H9 (cell line): ENCODE measurements around the gene TTN. TPM values are rescaled to one million over a fixed set of nuclear protein-coding genes. Genes with fewer than 3 reads are reported as not detected.

Experiments
- DNase-seq: peaks from one replicate; pipeline ENCODE4 v3.0.0-alpha.2; 2017
- H2AFZ ChIP-seq: one replicate; pipeline ENCODE4 v1.6.1; 2013; ENCODE audit warnings: mild to moderate bottlenecking, low read length, control low read depth, moderate library complexity
- H2AK5ac ChIP-seq: 2 replicates; pipeline ENCODE4 v1.6.1; 2013; ENCODE audit warnings: low read length, control low read depth, mixed read lengths; ENCODE audit not compliant: insufficient read length
- H2BK120ac ChIP-seq: one replicate; pipeline ENCODE4 v1.6.1; 2013; ENCODE audit warnings: low read depth, mild to moderate bottlenecking, low read length, control low read depth, inconsistent platforms; ENCODE audit not compliant: poor library complexity, severe bottlenecking
- H2BK12ac ChIP-seq: 2 replicates; pipeline ENCODE4 v1.6.1; 2013; ENCODE audit warnings: low read length, control low read depth, mixed read lengths, low read depth; ENCODE audit not compliant: insufficient read length
- H2BK15ac ChIP-seq: 2 replicates; pipeline ENCODE4 v1.6.1; 2013; ENCODE audit warnings: low read depth, low read length, control low read depth
- H2BK20ac ChIP-seq: one replicate; pipeline ENCODE4 v1.6.1; 2013; ENCODE audit warnings: low read depth, mild to moderate bottlenecking, low read length, control low read depth, inconsistent platforms; ENCODE audit not compliant: poor library complexity, severe bottlenecking
- H2BK5ac ChIP-seq: 2 replicates; pipeline ENCODE4 v1.6.1; 2013; ENCODE audit warnings: low read length, control low read depth, mixed read lengths; ENCODE audit not compliant: insufficient read length
- H3K14ac ChIP-seq: 2 replicates; pipeline ENCODE4 v1.6.1; 2013; ENCODE audit warnings: low read length, control low read depth; ENCODE audit not compliant: insufficient read depth
- H3K18ac ChIP-seq: 2 replicates; pipeline ENCODE4 v1.6.1; 2013; ENCODE audit warnings: low read depth, mild to moderate bottlenecking, mixed read lengths, low read length, control low read depth; ENCODE audit not compliant: insufficient read length
- H3K23ac ChIP-seq: 2 replicates; pipeline ENCODE4 v1.6.1; 2013; ENCODE audit warnings: low read length, control low read depth, mixed read lengths, low read depth; ENCODE audit not compliant: insufficient read length
- H3K23me2 ChIP-seq: 2 replicates; pipeline ENCODE4 v1.6.1; 2013; ENCODE audit warnings: low read depth, mild to moderate bottlenecking, mixed read lengths, low read length, control low read depth; ENCODE audit not compliant: insufficient read length, poor library complexity, severe bottlenecking
- H3K27ac ChIP-seq: 2 replicates; pipeline ENCODE4 v1.5.1; 2013; ENCODE audit warnings: low read length, control low read depth, mixed read lengths, low read depth; ENCODE audit not compliant: insufficient read length
- H3K27me3 ChIP-seq: 2 replicates; pipeline ENCODE4 v1.6.1; 2013; ENCODE audit warnings: low read length, control low read depth, inconsistent platforms; ENCODE audit not compliant: insufficient read depth
- H3K4ac ChIP-seq: 2 replicates; pipeline ENCODE4 v1.6.1; 2013; ENCODE audit warnings: low read depth, mild to moderate bottlenecking, control low read depth, inconsistent platforms, low read length, moderate library complexity
- H3K4me1 ChIP-seq: 2 replicates; pipeline ENCODE4 v1.6.1; 2013; ENCODE audit warnings: low read length, control low read depth, inconsistent platforms; ENCODE audit not compliant: insufficient read depth
- H3K4me2 ChIP-seq: 2 replicates; pipeline ENCODE4 v1.6.1; 2013; ENCODE audit warnings: low read length, control low read depth, mixed read lengths; ENCODE audit not compliant: insufficient read length, insufficient read depth
- H3K56ac ChIP-seq: 2 replicates; pipeline ENCODE4 v1.6.1; 2013; ENCODE audit warnings: low read depth, mild to moderate bottlenecking, mixed read lengths, low read length, control low read depth; ENCODE audit not compliant: insufficient read length
- H3K79me1 ChIP-seq: 2 replicates; pipeline ENCODE4 v1.6.1; 2013; ENCODE audit warnings: low read depth, mild to moderate bottlenecking, moderate library complexity, low read length, control low read depth, inconsistent platforms; ENCODE audit not compliant: insufficient read depth, poor library complexity, severe bottlenecking
- H3K79me2 ChIP-seq: 2 replicates; pipeline ENCODE4 v1.6.1; 2013; ENCODE audit warnings: low read length, control low read depth, inconsistent platforms; ENCODE audit not compliant: insufficient read depth
- H3K9ac ChIP-seq: 2 replicates; pipeline ENCODE4 v1.6.1; 2013; ENCODE audit warnings: low read length, control low read depth, mixed read lengths; ENCODE audit not compliant: insufficient read length; ENCODE audit errors: extremely low read depth
- H3K9me3 ChIP-seq: one replicate; pipeline ENCODE4 v1.6.1; 2013; ENCODE audit warnings: low read depth, low read length, inconsistent platforms; ENCODE audit not compliant: control insufficient read depth
- H3T11ph ChIP-seq: one replicate; pipeline ENCODE4 v1.6.1; 2013; ENCODE audit warnings: mild to moderate bottlenecking, low read length, control low read depth, inconsistent platforms
- H4K20me1 ChIP-seq: one replicate; pipeline ENCODE4 v1.6.1; 2013; ENCODE audit not compliant: control insufficient read depth, insufficient read length, insufficient read depth
- H4K5ac ChIP-seq: 2 replicates; pipeline ENCODE4 v1.6.1; 2013; ENCODE audit warnings: low read depth, mild to moderate bottlenecking, mixed read lengths, low read length, control low read depth; ENCODE audit not compliant: insufficient read length
- H4K8ac ChIP-seq: replicated peaks from 2 replicates; pipeline ENCODE4 v1.6.1; 2013; ENCODE audit warnings: low read length, control low read depth, mixed read lengths, low read depth; ENCODE audit not compliant: insufficient read length
- H4K91ac ChIP-seq: 2 replicates; pipeline ENCODE4 v1.6.1; 2013; ENCODE audit warnings: low read depth, mild to moderate bottlenecking, moderate library complexity, mixed read lengths, low read length, control low read depth; ENCODE audit not compliant: insufficient read length
- H3K27ac Mint-ChIP-seq, 3 experiments: 2 replicates in 2 of 3; 3 replicates in 1 of 3; pipeline ENCODE4 v1.8.0; 2020 to 2021; ENCODE audit warnings: mixed read lengths in 3 of 3, mild to moderate bottlenecking in 1 of 3, moderate library complexity in 1 of 3
- H3K27me3 Mint-ChIP-seq: 2 replicates; pipeline ENCODE4 v1.8.0; 2021; ENCODE audit warnings: low read depth, mild to moderate bottlenecking, moderate library complexity, mixed read lengths
- H3K36me3 Mint-ChIP-seq, 3 experiments: 2 replicates in 2 of 3; 3 replicates in 1 of 3; pipeline ENCODE4 v1.8.0; 2020 to 2021; ENCODE audit warnings: low read depth in 3 of 3, mixed read lengths in 3 of 3; ENCODE audit not compliant: insufficient read depth in 1 of 3
- H3K4me1 Mint-ChIP-seq, 2 experiments: 2 replicates each; pipeline ENCODE4 v1.8.0; 2020; ENCODE audit warnings: mixed read lengths in 2 of 2
- H3K4me3 Mint-ChIP-seq, 2 experiments: 2 replicates in 1 of 2; 3 replicates in 1 of 2; pipeline ENCODE4 v1.8.0; 2020 to 2021; ENCODE audit warnings: mild to moderate bottlenecking in 2 of 2, mixed read lengths in 2 of 2, moderate library complexity in 1 of 2
- H3K9me3 Mint-ChIP-seq, 2 experiments: 2 replicates in 1 of 2; 3 replicates in 1 of 2; pipeline ENCODE4 v1.8.0; 2020; ENCODE audit warnings: mild to moderate bottlenecking in 2 of 2, mixed read lengths in 2 of 2, moderate library complexity in 1 of 2
- CTCF ChIP-seq: fragments of 200-600 bp; sonication (generic); conservative IDR thresholded peaks from 3 replicates; pipeline ENCODE4 v1.8.0; 2021; ENCODE audit warnings: antibody characterized with exemption, mild to moderate bottlenecking
- WGBS: extraction: QIAGEN DNeasy Blood & Tissue Kit; methylation state at CpG from one replicate; pipeline ENCODE4 v1.1.7; 2013; ENCODE audit warnings: missing lambda C conversion rate, low lambda C conversion rate, mixed read lengths; ENCODE audit not compliant: insufficient read length; ENCODE audit errors: extremely low coverage; 5-methylcytosine and 5-hydroxymethylcytosine counted together
- total RNA-seq: library from RNA; stranded (reverse); gene quantifications from 2 replicates; pipeline ENCODE4 v1.2.1, GENCODE V29; 2021

TTN gene
- total RNA-seq, 1 experiment from 2014 or later, result 0.70 TPM

- H2AFZ ChIP-seq, result no peak overlapping the region
- Mint-ChIP-seq H3K4me1 (peaks cover 10 to 15% of the 10 kb centered on the region in 2 experiments), H3K27ac (0 out of 7 replicates have a peak overlapping the region, but pooled peaks of 1 of the 3 experiments have one; percentile 3), H3K4me3 (no peak overlapping the region), H3K9me3 (peaks cover 0 to 3% of the 10 kb centered on the region in 2 experiments; a peak in 1 of 5 replicates), H3K36me3 (no peaks in the 10 kb centered on the region), H3K27me3 (no peaks in the 10 kb centered on the region)
- no peaks in the 10 kb centered on the region for H3K9me3 ChIP-seq
- no peak overlapping the region for H2BK120ac ChIP-seq
- no peak overlapping the region for H2BK12ac ChIP-seq
- no peak overlapping the region for H2BK20ac ChIP-seq
- H3K27ac ChIP-seq, result no peak overlapping the region
- no peak overlapping the region for H3K4ac ChIP-seq
- H4K20me1 ChIP-seq, result no peaks in the 10 kb centered on the region
- H4K8ac ChIP-seq, result no peak overlapping the region
- no peak overlapping the region for H4K91ac ChIP-seq
- H3K14ac ChIP-seq, result no peak overlapping the region
- no peak overlapping the region for H2BK15ac ChIP-seq
- H3K79me1 ChIP-seq, result no peaks in the 10 kb centered on the region
- no CpG with 5 or more reads among the region's 9 CpGs for WGBS
- no peaks in the 10 kb centered on the region for H3K4me1 ChIP-seq
- no peak overlapping the region for H3K4me2 ChIP-seq
- no peak overlapping the region for H3K9ac ChIP-seq
- no peak overlapping the region for H2AK5ac ChIP-seq
- no peak for TF ChIP-seq CTCF
- H4K5ac ChIP-seq, result no peak overlapping the region
- H3K79me2 ChIP-seq, result no peaks in the 10 kb centered on the region
- no peak overlapping the region for H2BK5ac ChIP-seq
- H3K56ac ChIP-seq, result no peak overlapping the region
- no peak for DNase-seq
- no peak overlapping the region for H3K18ac ChIP-seq
- no peaks in the 10 kb centered on the region for H3K23me2 ChIP-seq
- no peak overlapping the region for H3K23ac ChIP-seq
- no peak overlapping the region for H3T11ph ChIP-seq
- no peaks in the 10 kb centered on the region for H3K27me3 ChIP-seq
Observed at GRCh38 chr2:178827739-178828485, 20.7 kb upstream of the TTN start.
